Ovary (tissue), 3 donors: ENCODE measurements around the gene RBM47.

Experiments
- POLR2A ChIP-seq: fragments of 450-650 bp; IDR thresholded peaks from one replicate; pipeline ENCODE4 v1.6.1; 2017; ENCODE audit warnings: antibody characterized with exemption, mild to moderate bottlenecking, moderate library complexity
- TF ChIP-seq, protein P1 (sequence below), 3 donors: fragments of 450-650 bp in 2 of 3; fragments of 200-600 bp in 1 of 3; IDR thresholded peaks; one replicate each; pipeline versions ENCODE4 v1.5.1 to v1.8.0; 2016 to 2022; ENCODE audit warnings: antibody characterized with exemption in 3 of 3, mild to moderate bottlenecking in 1 of 3
- donor health status: DM: no; HTN: no; CAD: no.

GRCh38 chr4:40630335-40631021, 814 bp upstream of the RBM47 start:
- TF ChIP-seq, protein P1, sequence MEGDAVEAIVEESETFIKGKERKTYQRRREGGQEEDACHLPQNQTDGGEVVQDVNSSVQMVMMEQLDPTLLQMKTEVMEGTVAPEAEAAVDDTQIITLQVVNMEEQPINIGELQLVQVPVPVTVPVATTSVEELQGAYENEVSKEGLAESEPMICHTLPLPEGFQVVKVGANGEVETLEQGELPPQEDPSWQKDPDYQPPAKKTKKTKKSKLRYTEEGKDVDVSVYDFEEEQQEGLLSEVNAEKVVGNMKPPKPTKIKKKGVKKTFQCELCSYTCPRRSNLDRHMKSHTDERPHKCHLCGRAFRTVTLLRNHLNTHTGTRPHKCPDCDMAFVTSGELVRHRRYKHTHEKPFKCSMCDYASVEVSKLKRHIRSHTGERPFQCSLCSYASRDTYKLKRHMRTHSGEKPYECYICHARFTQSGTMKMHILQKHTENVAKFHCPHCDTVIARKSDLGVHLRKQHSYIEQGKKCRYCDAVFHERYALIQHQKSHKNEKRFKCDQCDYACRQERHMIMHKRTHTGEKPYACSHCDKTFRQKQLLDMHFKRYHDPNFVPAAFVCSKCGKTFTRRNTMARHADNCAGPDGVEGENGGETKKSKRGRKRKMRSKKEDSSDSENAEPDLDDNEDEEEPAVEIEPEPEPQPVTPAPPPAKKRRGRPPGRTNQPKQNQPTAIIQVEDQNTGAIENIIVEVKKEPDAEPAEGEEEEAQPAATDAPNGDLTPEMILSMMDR (IDR thresholded peaks at IDR 0.05): no peak
- TF ChIP-seq POLR2A: no peak
